Sigmoid colon (tissue), 4 donors: ENCODE measurements around the gene CCNQ.

ENCODE experiments used
- EP300 ChIP-seq, 4 donors: sonication (generic); formaldehyde crosslinking; IDR thresholded peaks; one replicate each; pipeline ENCODE4 v1.6.1; 2017; ENCODE audit warnings: antibody characterized with exemption in 4 of 4
- POLR2A ChIP-seq, 2 donors: fragments of 450-650 bp; IDR thresholded peaks; one replicate each; pipeline ENCODE4 v1.6.1; 2016; ENCODE audit warnings: antibody characterized with exemption in 2 of 2, mild to moderate bottlenecking in 2 of 2, moderate library complexity in 2 of 2

GRCh38 chrX:153588021-153588781 is 10.7 kb downstream of the CCNQ start:
- no peak for TF ChIP-seq POLR2A (IDR thresholded peaks at IDR 0.05)
- no peak for TF ChIP-seq EP300 (IDR thresholded peaks at IDR 0.05)
